Muscle of leg (tissue), 11 donors: ENCODE data around the gene NYAP1. TPM values are rescaled to one million over a fixed set of nuclear protein-coding genes. Genes with fewer than 3 reads are reported as not detected.
"Not testable (repeated sequence)": the region's sequence is repeated elsewhere in the genome, so short reads cannot be mapped to it uniquely, and the experiment has no call there.

Experiments used
- DNase-seq: peaks from one replicate; pipeline ENCODE4 v3.0.0; 2013
- H3K27ac ChIP-seq: one replicate; pipeline ENCODE4 v1.5.1; 2013; ENCODE audit warnings: mild to moderate bottlenecking, low read length, control low read depth
- H3K27me3 ChIP-seq: one replicate; pipeline ENCODE4 v1.6.1; 2013; ENCODE audit warnings: low read length; ENCODE audit not compliant: control insufficient read depth, insufficient read depth
- H3K36me3 ChIP-seq: one replicate; pipeline ENCODE4 v1.6.1; 2013; ENCODE audit warnings: low read length; ENCODE audit not compliant: control insufficient read depth, insufficient read depth
- H3K4me1 ChIP-seq: one replicate; pipeline ENCODE4 v1.6.1; 2013; ENCODE audit warnings: low read length; ENCODE audit not compliant: control insufficient read depth, insufficient read depth
- H3K4me3 ChIP-seq: one replicate; pipeline ENCODE4 v1.5.1; 2013; ENCODE audit warnings: low read length, control low read depth
- H3K9me3 ChIP-seq: replicated peaks from 2 replicates; pipeline ENCODE4 v1.6.1; 2013; ENCODE audit warnings: low read depth, low read length; ENCODE audit not compliant: control insufficient read depth
- WGBS: methylation state at CpG from one replicate; pipeline ENCODE4 v1.1.5; 2013; ENCODE audit warnings: missing lambda C conversion rate; ENCODE audit not compliant: insufficient coverage; 5-methylcytosine and 5-hydroxymethylcytosine counted together
- polyA plus RNA-seq, 8 donors: library from polyadenylated mRNA; unstranded; fragments of 120-200 nt; gene quantifications; one replicate each; pipeline versions ENCODE4 v1.2.1 to v1.2.3, GENCODE V29; 2013; ENCODE audit warnings: inconsistent platforms in 1 of 8, low replicate concordance in 1 of 8; ENCODE audit not compliant: insufficient read length in 8 of 8, insufficient read depth in 1 of 8
- total RNA-seq: library from RNA; stranded (reverse); fragments of 120-200 nt; gene quantifications from one replicate; pipeline ENCODE4 v1.2.4, GENCODE V29; 2013

The NYAP1 gene
- total and polyA plus RNA-seq, 9 donors = 1.5 to 2.9 (median 2.5) TPM

GRCh38 chr7:100513212-100513810, 29.6 kb downstream of the NYAP1 start:
- no peak overlapping the region for H3K27ac ChIP-seq
- no peaks in the 10 kb centered on the region for H3K27me3 ChIP-seq
- DNase-seq = no peak
- H3K36me3 ChIP-seq = no peaks in the 10 kb centered on the region
- WGBS = 86% methylated on average over 6 of the region's 9 CpGs
- no peaks in the 10 kb centered on the region for H3K9me3 ChIP-seq
- H3K4me1 ChIP-seq = peaks cover 23% of the 10 kb centered on the region
- H3K4me3 ChIP-seq = no peak overlapping the region

GRCh38 chr7:100515072-100515532, 31.4 kb downstream of the NYAP1 start:
- DNase-seq = peak; percentile 87
- Histone ChIP-seq H3K36me3 (no peaks in the 10 kb centered on the region), H3K4me3 (no peak overlapping the region), H3K9me3 (no peaks in the 10 kb centered on the region), H3K27me3 (no peaks in the 10 kb centered on the region), H3K4me1 (peaks cover 19% of the 10 kb centered on the region), H3K27ac (peak overlapping the region; percentile 6)
- WGBS = 0% methylated on average over 1 of the region's 2 CpGs

- WGBS = 7% methylated on average over 2 of the region's 4 CpGs
- no peak overlapping the region for H3K27ac ChIP-seq
- peak; percentile 82 for DNase-seq
Observed at GRCh38 chr7:100516135-100516812, 32.5 kb downstream of the NYAP1 start.

GRCh38 chr7:100517305-100517704, 33.6 kb downstream of the NYAP1 start:
- Histone ChIP-seq H3K4me1 (peaks cover 19% of the 10 kb centered on the region), H3K27me3 (no peaks in the 10 kb centered on the region), H3K4me3 (no peak overlapping the region), H3K27ac (no peak overlapping the region), H3K9me3 (no peaks in the 10 kb centered on the region), H3K36me3 (no peaks in the 10 kb centered on the region)
- WGBS = 100% methylated on average over 1 of the region's 2 CpGs
- no peak for DNase-seq

More at GRCh38 chr7:100516135-100516812, 32.5 kb downstream of the NYAP1 start:
- Histone ChIP-seq H3K9me3 (no peaks in the 10 kb centered on the region), H3K4me3 (no peak overlapping the region), H3K27me3 (no peaks in the 10 kb centered on the region), H3K36me3 (no peaks in the 10 kb centered on the region), H3K4me1 (peaks cover 19% of the 10 kb centered on the region)

GRCh38 chr7:100519580-100519979, 35.9 kb downstream of the NYAP1 start:
- DNase-seq = no peak
- no peaks in the 10 kb centered on the region for H3K9me3 ChIP-seq
- H3K27ac ChIP-seq = no peak overlapping the region
- no peak overlapping the region for H3K4me3 ChIP-seq
- H3K36me3 ChIP-seq = no peaks in the 10 kb centered on the region
- peaks cover 19% of the 10 kb centered on the region for H3K4me1 ChIP-seq
- no CpG with 5 or more reads among the region's 6 CpGs for WGBS
- no peaks in the 10 kb centered on the region for H3K27me3 ChIP-seq

GRCh38 chr7:100520138-100520537, 36.4 kb downstream of the NYAP1 start:
- peaks cover 15% of the 10 kb centered on the region for H3K4me1 ChIP-seq
- no peaks in the 10 kb centered on the region for H3K36me3 ChIP-seq
- no CpG with 5 or more reads among the region's 1 CpG for WGBS
- no peak overlapping the region for H3K4me3 ChIP-seq
- no peaks in the 10 kb centered on the region for H3K27me3 ChIP-seq
- no peak overlapping the region for H3K27ac ChIP-seq
- H3K9me3 ChIP-seq = no peaks in the 10 kb centered on the region
- no peak for DNase-seq

- H3K27me3 ChIP-seq = no peaks in the 10 kb centered on the region
- H3K4me3 ChIP-seq = no peak overlapping the region
- H3K4me1 ChIP-seq = peaks cover 6% of the 10 kb centered on the region
- no peak for DNase-seq
- no peaks in the 10 kb centered on the region for H3K36me3 ChIP-seq
- no peaks in the 10 kb centered on the region for H3K9me3 ChIP-seq
- no CpG with 5 or more reads among the region's 2 CpGs for WGBS
- H3K27ac ChIP-seq = no peak overlapping the region
Observed at GRCh38 chr7:100521076-100521475, 37.3 kb downstream of the NYAP1 start.

GRCh38 chr7:100521909-100522593, 38.3 kb downstream of the NYAP1 start:
- not testable (repeated sequence) for H3K27me3 ChIP-seq, DNase-seq, H3K9me3 ChIP-seq, H3K36me3 ChIP-seq, H3K4me3 ChIP-seq, H3K4me1 ChIP-seq, H3K27ac ChIP-seq
- no CpG with 5 or more reads among the region's 3 CpGs for WGBS

GRCh38 chr7:100523192-100523591, 39.5 kb downstream of the NYAP1 start:
- H3K4me3 ChIP-seq, H3K27ac ChIP-seq, H3K36me3 ChIP-seq, H3K9me3 ChIP-seq, H3K4me1 ChIP-seq, DNase-seq, H3K27me3 ChIP-seq: not testable (repeated sequence)
- WGBS = no CpG with 5 or more reads among the region's 34 CpGs

- H3K36me3 ChIP-seq, DNase-seq, H3K27me3 ChIP-seq, H3K4me1 ChIP-seq, H3K9me3 ChIP-seq, H3K4me3 ChIP-seq, H3K27ac ChIP-seq: not testable (repeated sequence)
- WGBS = 80% methylated on average over 1 of the region's 12 CpGs
Observed at GRCh38 chr7:100528108-100528866, 44.6 kb downstream of the NYAP1 start.
